Ovary (tissue), 9 donors: Measurements from ENCODE around the gene COQ4. TPM values are rescaled to one million over a fixed set of nuclear protein-coding genes. Genes with fewer than 3 reads are reported as not detected.

Experiments
- DNase-seq, 5 donors: peaks; one replicate each; pipeline ENCODE4 v3.0.0-alpha.2; 2019 to 2020
- H3K27ac ChIP-seq, 2 donors: fragments of 200-600 bp; one replicate each; pipeline versions ENCODE4 v1.5.1 to v1.8.0; 2019 to 2022
- H3K27me3 ChIP-seq: fragments of 200-600 bp; one replicate; pipeline ENCODE4 v1.8.0; 2022
- H3K36me3 ChIP-seq: fragments of 200-600 bp; sonication (generic); one replicate; pipeline ENCODE4 v1.5.1; 2019
- H3K4me1 ChIP-seq: one replicate; pipeline ENCODE4 v1.8.1; 2013; ENCODE audit warnings: mild to moderate bottlenecking, moderate library complexity; ENCODE audit not compliant: insufficient read depth
- H3K4me3 ChIP-seq: fragments of 200-600 bp; sonication (generic); one replicate; pipeline ENCODE4 v1.5.1; 2017
- H3K9me3 ChIP-seq, 2 donors: fragments of 200-600 bp in 1 of 2; sonication (generic) in 1 of 2; one replicate each; pipeline versions ENCODE4 v1.5.1 to v1.8.1; 2013 to 2019; ENCODE audit warnings: mild to moderate bottlenecking in 1 of 2, moderate library complexity in 1 of 2
- CTCF ChIP-seq, 3 donors: fragments of 450-650 bp in 2 of 3; fragments of 200-600 bp in 1 of 3; IDR thresholded peaks; one replicate each; pipeline versions ENCODE4 v1.5.1 to v1.8.0; 2016 to 2022; ENCODE audit warnings: antibody characterized with exemption in 3 of 3, mild to moderate bottlenecking in 1 of 3
- EP300 ChIP-seq: sonication (generic); formaldehyde crosslinking; IDR thresholded peaks from one replicate; pipeline ENCODE4 v1.6.1; 2017; ENCODE audit warnings: antibody characterized with exemption
- POLR2A ChIP-seq: fragments of 450-650 bp; IDR thresholded peaks from one replicate; pipeline ENCODE4 v1.6.1; 2017; ENCODE audit warnings: antibody characterized with exemption, mild to moderate bottlenecking, moderate library complexity
- WGBS, 3 donors: extraction: QIAGEN DNeasy Blood & Tissue Kit in 1 of 3; methylation state at CpG; one replicate each; pipeline versions ENCODE4 v1.1.5 to v1.1.7; 2013 to 2017; 5-methylcytosine and 5-hydroxymethylcytosine counted together
- intact Hi-C, 4 donors: fragments of 100-400 bp; cut with DNase I; formaldehyde crosslinking; loops; one replicate each; pipeline versions ENCODE4 v1.11.0 to v1.15.1; 2022 to 2023
- polyA plus RNA-seq, 2 donors: library from polyadenylated mRNA; stranded (reverse); fragments of 200-250 nt in 1 of 2; fragments of 350-450 nt in 1 of 2; fragmentation: Illumina TruSeq in 1 of 2; extraction: RNeasy Lipid Tissue Mini Kit (QIAGEN cat#74804) in 1 of 2; gene quantifications; one replicate each; pipeline ENCODE4 v1.2.3, GENCODE V29; 2013 to 2014
- total RNA-seq, 7 donors: library from RNA; depleted of rRNA in 2 of 7; stranded (reverse); fragments of >200 nt in 2 of 7; fragmentation: NEBNext Ultra II Directional in 3 of 7; extraction: Animal tissue kit (Norgen Biotek cat#: 25700) in 3 of 7; gene quantifications; one replicate each; pipeline versions ENCODE4 v1.1.0 to v1.2.4, GENCODE V29; 2016 to 2023
- donor health status: DM: no; HTN: no; CAD: no; lungs with moderate emphysema.
- donor health status: DM: no; HTN: no; CAD: no.
- donor health status: Bipolar disorder and iron deficiency.
- donor health status: DM: yes; HTN: yes; CAD: no.
- donor health status: DM: no; HTN: no; CAD: no.
- donor health status: DM: yes; HTN: yes; CAD: no.

Gene COQ4
- total and polyA plus RNA-seq, 9 donors, result 22.0 to 75.7 (median 34.2) TPM

- Histone ChIP-seq H3K9me3 (no peaks in the 10 kb centered on the region), H3K27ac (no peak overlapping the region), H3K4me1 (peaks cover 5% of the 10 kb centered on the region), H3K36me3 (no peaks in the 10 kb centered on the region), H3K4me3 (no peak overlapping the region), H3K27me3 (no peaks in the 10 kb centered on the region)
- WGBS, 3 donors, result 61 to 66% (median 65%) methylated on average over 8 of the region's 8 CpGs
- intact Hi-C loops, result no loop called here
- TF ChIP-seq EP300 (no peak), CTCF (IDR thresholded peaks at IDR 0.05) (no peak), POLR2A (no peak)
- no peak for DNase-seq
These were observed 35.5 kb downstream of the COQ4 start for GRCh38 chr9:128358090-128358489.

GRCh38 chr9:128358861-128359260 lies 36.2 kb downstream of the COQ4 start:
- Histone ChIP-seq H3K9me3 (no peaks in the 10 kb centered on the region), H3K4me3 (no peak overlapping the region), H3K27me3 (no peaks in the 10 kb centered on the region), H3K36me3 (no peaks in the 10 kb centered on the region), H3K4me1 (peaks cover 5% of the 10 kb centered on the region), H3K27ac (no peak overlapping the region)
- TF ChIP-seq EP300, result no peak
- no peak for TF ChIP-seq POLR2A
- no peak for TF ChIP-seq CTCF (IDR thresholded peaks at IDR 0.05)
- 75 to 84% (median 78%) methylated on average over 4 of the region's 4 CpGs for WGBS, 3 donors
- DNase-seq, result no peak
- intact Hi-C loops, result no loop called here

DNA sequence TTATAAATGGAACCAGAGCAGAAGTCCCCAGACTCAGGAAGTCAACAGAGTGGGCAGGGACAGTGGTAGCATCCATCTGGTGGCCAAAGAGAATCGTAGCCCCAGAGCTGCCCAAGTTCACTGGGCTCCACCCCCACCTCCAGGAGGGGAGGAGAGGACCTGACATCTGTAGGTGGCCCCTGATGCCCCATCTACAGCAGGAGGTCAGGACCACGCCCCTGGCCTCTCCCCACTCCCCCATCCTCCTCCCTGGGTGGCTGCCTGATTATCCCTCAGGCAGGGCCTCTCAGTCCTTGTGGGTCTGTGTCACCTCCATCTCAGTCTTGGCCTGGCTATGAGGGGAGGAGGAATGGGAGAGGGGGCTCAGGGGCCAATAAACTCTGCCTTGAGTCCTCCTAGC lies 38.2 kb downstream of the COQ4 start:
- Histone ChIP-seq H3K27ac (no peak overlapping the region), H3K4me3 (no peak overlapping the region), H3K4me1 (peaks cover 5% of the 10 kb centered on the region), H3K9me3 (no peaks in the 10 kb centered on the region), H3K27me3 (no peaks in the 10 kb centered on the region), H3K36me3 (no peaks in the 10 kb centered on the region)
- TF ChIP-seq CTCF (IDR thresholded peaks at IDR 0.05) (no peak), POLR2A (no peak), EP300 (no peak)
- intact Hi-C loops, result loop anchor here in 2 of 4 donors (5.0 to 10.0 kb wide), 2 partner anchors 54 to 191 kb away; partner anchors contain the start of gene SPTAN1 (in 1 of the 2)
- no peak for DNase-seq
- 66 to 77% (median 69%) methylated on average over 2 of the region's 2 CpGs for WGBS, 3 donors

GRCh38 chr9:128361296-128361985 lies 38.8 kb downstream of the COQ4 start:
- 43 to 52% (median 48%) methylated on average over 14 of the region's 14 CpGs for WGBS, 3 donors
- intact Hi-C loops, result loop anchor here in 2 of 4 donors (5.0 to 10.0 kb wide), 2 partner anchors 53 to 191 kb away; partner anchors contain the start of gene SPTAN1 (in 1 of the 2)

More at GRCh38 chr9:128361296-128361985, 38.8 kb downstream of the COQ4 start:
- Histone ChIP-seq H3K9me3 (no peaks in the 10 kb centered on the region), H3K36me3 (no peaks in the 10 kb centered on the region), H3K27ac (peak overlapping the region in 1 of 2 donors; percentile 27), H3K4me3 (no peak overlapping the region), H3K27me3 (no peaks in the 10 kb centered on the region), H3K4me1 (peaks cover 5% of the 10 kb centered on the region)
- TF ChIP-seq POLR2A, result no peak
- no peak for DNase-seq
